ENCODE data around the gene ZPBP2.

ZPBP2 gene

GRCh38 chr17:39915559-39915958 lies 47.6 kb downstream of the ZPBP2 start:
- DNase-seq, result no peak

- no peak for DNase-seq
Observed at GRCh38 chr17:39916918-39917317, 48.9 kb downstream of the ZPBP2 start.

- no peak for DNase-seq
Observed at GRCh38 chr17:39919087-39919683, 51.2 kb downstream of the ZPBP2 start.

GRCh38 chr17:39920218-39921210 lies 52.5 kb downstream of the ZPBP2 start:
- DNase-seq, result no peak

GRCh38 chr17:39921323-39921722 lies 53.3 kb downstream of the ZPBP2 start:
- no peak for DNase-seq

GRCh38 chr17:39922006-39922405 lies 54.0 kb downstream of the ZPBP2 start:
- DNase-seq, result no peak

- DNase-seq, result no peak
Observed at GRCh38 chr17:39923230-39923629, 55.2 kb downstream of the ZPBP2 start.

GRCh38 chr17:39923836-39924690 lies 56.1 kb downstream of the ZPBP2 start:
- no peak for DNase-seq

- no peak for DNase-seq
Observed at GRCh38 chr17:39924691-39925055, 56.7 kb downstream of the ZPBP2 start.

- DNase-seq, result no peak
Observed at GRCh38 chr17:39925282-39926134, 57.5 kb downstream of the ZPBP2 start.

GRCh38 chr17:39926135-39926587 lies 58.2 kb downstream of the ZPBP2 start:
- no peak for DNase-seq

GRCh38 chr17:39926588-39927100 lies 58.6 kb downstream of the ZPBP2 start:
- DNase-seq, result peak; percentile 52
